Testis (tissue), 3 donors: ENCODE data around the gene PLCB2. TPM values are rescaled to one million over a fixed set of nuclear protein-coding genes. Genes with fewer than 3 reads are reported as not detected.

Source experiments
- DNase-seq: peaks from one replicate; pipeline ENCODE4 v3.0.0-alpha.2; 2019
- H3K27ac ChIP-seq, 2 donors: fragments of 200-600 bp; sonication (generic); one replicate each; pipeline ENCODE4 v1.5.1; 2019
- H3K27me3 ChIP-seq: fragments of 200-600 bp; sonication (generic); one replicate; pipeline ENCODE4 v1.5.1; 2019
- H3K36me3 ChIP-seq: fragments of 200-600 bp; sonication (generic); one replicate; pipeline ENCODE4 v1.5.1; 2017; ENCODE audit warnings: low read depth; ENCODE audit errors: missing control alignments
- H3K4me1 ChIP-seq: fragments of 200-600 bp; sonication (generic); one replicate; pipeline ENCODE4 v1.5.1; 2019
- H3K4me3 ChIP-seq, 2 donors: fragments of 200-600 bp; sonication (generic); one replicate each; pipeline ENCODE4 v1.5.1; 2017 to 2019
- H3K9me3 ChIP-seq: fragments of 200-600 bp; sonication (generic); one replicate; pipeline ENCODE4 v1.5.1; 2017
- POLR2A ChIP-seq: fragments of 450-650 bp; IDR thresholded peaks from one replicate; pipeline ENCODE4 v1.6.1; 2017; ENCODE audit warnings: antibody characterized with exemption, mild to moderate bottlenecking, moderate library complexity
- WGBS, 2 donors: methylation state at CpG; one replicate each; pipeline ENCODE4 v1.1.5; 2018; 5-methylcytosine and 5-hydroxymethylcytosine counted together
- intact Hi-C: fragments of 100-400 bp; cut with DNase I; formaldehyde crosslinking; loops from one replicate; pipeline ENCODE4 v1.15.1; 2023; ENCODE audit warnings: low total_unique reads
- polyA plus RNA-seq: library from polyadenylated mRNA; stranded (reverse); fragments of 350-450 nt; fragmentation: Illumina TruSeq; extraction: RNeasy Lipid Tissue Mini Kit (QIAGEN cat#74804); gene quantifications from one replicate; pipeline ENCODE4 v1.2.3, GENCODE V29; 2014; ENCODE audit warnings: low read depth, low replicate concordance; ENCODE audit not compliant: insufficient read depth
- total RNA-seq, 2 donors: library from RNA; depleted of rRNA; stranded (reverse); fragments of >200 nt; gene quantifications; one replicate each; pipeline ENCODE4 v1.2.3, GENCODE V29; 2016
- TF ChIP-seq, protein P1 (sequence below), 3 experiments: fragments of 450-650 bp in 2 of 3; fragments of 200-600 bp in 1 of 3; sonication (generic) in 1 of 3; IDR thresholded peaks; one replicate each; pipeline ENCODE4 v1.5.1; 2016 to 2019; ENCODE audit warnings: antibody characterized with exemption in 3 of 3, mild to moderate bottlenecking in 2 of 3, moderate library complexity in 1 of 3

Gene PLCB2
- total and polyA plus RNA-seq, 3 donors from 2014 or later = 8.8 to 13.6 (median 9.7) TPM

GRCh38 chr15:40338921-40339620 lies 31.3 kb upstream of the PLCB2 start:
- peak; percentile 88 for DNase-seq
- Histone ChIP-seq H3K9me3 (no peaks in the 10 kb centered on the region), H3K4me3 (peak overlapping the region in 1 of 2 donors; percentile 44), H3K27ac (peak overlapping the region; percentile 92 to 93), H3K4me1 (peaks cover 54% of the 10 kb centered on the region), H3K27me3 (no peaks in the 10 kb centered on the region), H3K36me3 (no peaks in the 10 kb centered on the region)
- intact Hi-C loops = no loop called here
- 56 to 97% methylated on average over 6 to 11 of the region's 11 CpGs for WGBS, 2 donors
- TF ChIP-seq POLR2A = no peak
- TF ChIP-seq, protein P1, sequence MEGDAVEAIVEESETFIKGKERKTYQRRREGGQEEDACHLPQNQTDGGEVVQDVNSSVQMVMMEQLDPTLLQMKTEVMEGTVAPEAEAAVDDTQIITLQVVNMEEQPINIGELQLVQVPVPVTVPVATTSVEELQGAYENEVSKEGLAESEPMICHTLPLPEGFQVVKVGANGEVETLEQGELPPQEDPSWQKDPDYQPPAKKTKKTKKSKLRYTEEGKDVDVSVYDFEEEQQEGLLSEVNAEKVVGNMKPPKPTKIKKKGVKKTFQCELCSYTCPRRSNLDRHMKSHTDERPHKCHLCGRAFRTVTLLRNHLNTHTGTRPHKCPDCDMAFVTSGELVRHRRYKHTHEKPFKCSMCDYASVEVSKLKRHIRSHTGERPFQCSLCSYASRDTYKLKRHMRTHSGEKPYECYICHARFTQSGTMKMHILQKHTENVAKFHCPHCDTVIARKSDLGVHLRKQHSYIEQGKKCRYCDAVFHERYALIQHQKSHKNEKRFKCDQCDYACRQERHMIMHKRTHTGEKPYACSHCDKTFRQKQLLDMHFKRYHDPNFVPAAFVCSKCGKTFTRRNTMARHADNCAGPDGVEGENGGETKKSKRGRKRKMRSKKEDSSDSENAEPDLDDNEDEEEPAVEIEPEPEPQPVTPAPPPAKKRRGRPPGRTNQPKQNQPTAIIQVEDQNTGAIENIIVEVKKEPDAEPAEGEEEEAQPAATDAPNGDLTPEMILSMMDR (IDR thresholded peaks at IDR 0.05) = no peak

DNA sequence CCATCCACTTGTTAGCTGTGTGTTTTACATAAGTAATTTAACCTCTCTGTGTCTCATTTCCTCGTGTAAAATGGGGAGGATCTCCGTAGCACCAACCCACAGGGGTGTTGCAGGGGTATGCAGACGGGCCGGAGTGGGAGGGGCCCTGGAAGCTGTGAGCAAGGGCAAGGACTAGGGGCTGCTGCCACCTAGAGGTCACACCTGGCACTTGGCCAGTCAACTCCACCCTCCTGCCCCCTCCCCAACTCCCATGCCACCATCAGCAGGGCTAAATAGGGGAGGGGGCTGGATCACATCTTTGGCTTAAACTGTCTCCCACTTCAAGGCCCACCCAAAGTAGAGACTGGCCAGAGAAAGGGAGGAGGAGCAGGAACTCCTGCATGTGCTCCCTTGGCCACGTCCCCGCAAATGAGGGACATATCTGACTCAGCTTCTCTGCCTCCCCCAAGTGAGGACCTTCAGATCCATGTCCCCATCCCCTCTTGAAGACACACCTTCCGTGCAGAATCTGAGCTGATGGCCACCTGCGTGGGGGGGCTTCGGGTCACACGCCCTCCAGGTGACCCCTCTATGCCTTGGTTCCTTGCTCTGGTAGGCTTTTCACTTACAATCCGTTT lies 30.4 kb upstream of the PLCB2 start:
- TF ChIP-seq, protein P1 (IDR thresholded peaks at IDR 0.05) = peak; percentile 31 to 54 (median 39)
- no peak for TF ChIP-seq POLR2A
- Histone ChIP-seq H3K27me3 (no peaks in the 10 kb centered on the region), H3K9me3 (no peaks in the 10 kb centered on the region), H3K4me1 (peaks cover 54% of the 10 kb centered on the region), H3K27ac (peak overlapping the region in 1 of 2 donors; percentile 11), H3K36me3 (no peaks in the 10 kb centered on the region), H3K4me3 (no peak overlapping the region)
- intact Hi-C loops = no loop called here
- 45 to 63% methylated on average over 11 of the region's 11 CpGs for WGBS, 2 donors
- peak; percentile 83 for DNase-seq

DNA sequence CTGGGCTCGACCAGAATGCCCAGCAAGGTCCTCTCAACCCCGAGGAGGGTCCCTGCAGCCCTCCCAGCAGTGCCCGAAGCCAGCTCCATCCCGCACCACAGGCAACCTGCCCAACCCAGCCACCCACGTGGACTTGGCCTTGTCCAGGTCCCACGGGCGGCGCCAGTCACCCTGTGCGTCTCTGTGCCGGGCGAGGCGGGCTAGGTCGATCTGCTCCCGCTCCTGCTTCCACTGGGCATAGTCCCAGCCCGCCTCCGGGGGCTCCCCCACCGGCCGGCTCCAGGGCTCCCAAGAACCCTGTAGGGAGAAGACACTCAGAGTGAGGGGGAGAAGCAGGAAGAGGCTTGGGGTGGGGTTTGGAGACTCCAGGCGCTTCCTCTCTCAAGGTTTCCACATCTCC lies 29.9 kb upstream of the PLCB2 start:
- Histone ChIP-seq H3K9me3 (no peaks in the 10 kb centered on the region), H3K36me3 (no peaks in the 10 kb centered on the region), H3K4me3 (no peak overlapping the region), H3K27ac (peak overlapping the region in 1 of 2 donors; percentile 11), H3K27me3 (no peaks in the 10 kb centered on the region), H3K4me1 (peaks cover 54% of the 10 kb centered on the region)
- 50 to 61% methylated on average over 9 to 19 of the region's 19 CpGs for WGBS, 2 donors
- TF ChIP-seq, protein P1 (IDR thresholded peaks at IDR 0.05) = no peak
- TF ChIP-seq POLR2A = no peak
- intact Hi-C loops = no loop called here
- peak; percentile 40 for DNase-seq

DNA sequence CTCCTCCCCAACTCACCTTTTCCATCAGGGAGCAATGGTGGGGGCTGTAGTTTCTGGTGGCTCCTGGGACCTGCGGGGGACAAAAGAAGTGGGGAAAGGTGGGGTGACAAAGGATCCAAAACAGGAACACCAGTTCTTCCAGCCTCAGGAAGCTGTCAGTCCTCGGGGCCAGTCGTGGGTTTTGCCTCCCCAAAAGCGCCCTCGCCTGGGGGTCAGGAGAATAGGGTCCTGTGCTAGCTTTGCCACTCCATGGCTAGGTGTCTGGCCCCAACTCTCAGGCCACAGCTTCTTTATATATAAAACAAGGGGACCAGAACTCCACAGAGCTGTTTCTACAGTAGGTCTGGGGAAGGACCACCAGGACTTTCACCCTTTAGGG lies 29.0 kb upstream of the PLCB2 start:
- intact Hi-C loops = no loop called here
- Histone ChIP-seq H3K4me1 (peaks cover 54% of the 10 kb centered on the region), H3K9me3 (no peaks in the 10 kb centered on the region), H3K27me3 (no peaks in the 10 kb centered on the region), H3K4me3 (no peak overlapping the region), H3K27ac (no peak overlapping the region), H3K36me3 (no peaks in the 10 kb centered on the region)
- DNase-seq = no peak
- WGBS, 2 donors = 77 to 89% methylated on average over 5 of the region's 5 CpGs
- TF ChIP-seq, protein P1 (IDR thresholded peaks at IDR 0.05) = peak in 1 of 3 experiments; percentile 8
- no peak for TF ChIP-seq POLR2A
